Measurements from ENCODE around the gene ATP10A. TPM values are rescaled to one million over a fixed set of nuclear protein-coding genes. Genes with fewer than 3 reads are reported as not detected.

ATP10A gene
- polyA plus RNA-seq, 1 of the 3 experiments (the other 2 are of a cell fraction) = not detected

DNA sequence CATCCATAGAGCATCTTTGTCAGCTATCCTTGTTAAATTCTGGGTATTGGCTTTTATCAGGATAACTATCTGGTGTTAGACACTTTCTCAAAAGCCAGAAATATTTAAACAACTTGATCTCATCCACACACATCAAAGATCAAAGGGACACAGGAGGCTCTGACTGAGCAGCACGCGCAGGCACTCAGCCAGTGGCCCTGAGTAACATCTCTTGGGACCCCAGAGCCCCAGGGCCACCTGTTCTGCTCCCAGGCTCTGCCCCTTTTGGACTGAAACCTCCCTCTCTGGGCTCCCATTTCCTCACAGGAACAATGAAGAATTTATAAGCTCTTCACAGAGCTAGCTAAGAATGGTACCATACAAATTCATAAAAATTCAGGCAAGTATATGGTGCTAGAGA, 16.1 kb downstream of the ATP10A start:
- Histone ChIP-seq H3K27me3 (ENCODE audit: insufficient read depth) (no peaks in the 10 kb centered on the region), H3K9me2 (no peaks in the 10 kb centered on the region), H3K4me2 (no peak overlapping the region), H3K36me3 (replicated peaks in 1 of 2; ENCODE audit: control insufficient read depth in 1 of 2, insufficient read depth in 2 of 2, low read length in 1 of 2) (no peaks in the 10 kb centered on the region), H2AFZ (ENCODE audit: low read depth) (no peak overlapping the region), H3K4me3 (ENCODE audit: low read depth in 2 of 2, low read length in 1 of 2) (no peak overlapping the region), H4K20me1 (ENCODE audit: insufficient read depth) (no peaks in the 10 kb centered on the region), H3K9me3 (no peaks in the 10 kb centered on the region), H3K9ac (no peak overlapping the region), H3K4me1 (ENCODE audit: control insufficient read depth in 1 of 2, insufficient read depth in 2 of 2, low read depth in 1 of 2, low read length in 1 of 2) (peaks cover 5 to 12% of the 10 kb centered on the region in 2 experiments; a peak in 1 of 4 replicates), H3K27ac (ENCODE audit: low read depth in 2 of 2, low read length in 1 of 2) (no peak overlapping the region), H3F3A (replicated peaks; ENCODE audit: insufficient read depth) (no peaks in the 10 kb centered on the region), H3K79me2 (ENCODE audit: insufficient read depth) (no peaks in the 10 kb centered on the region)
- ChIA-PET CTCF (interaction anchor here (1.1 to 2.0 kb wide), 2 partner anchors 21 to 87 kb away, joined by 3 to 6 read pairs; no protein-coding TSS in a partner anchor), POLR2A (interaction anchor here (0.7 kb wide), 1 partner anchor 47 kb away, joined by 3 read pairs; no protein-coding TSS in a partner anchor)
- no peak for TF ChIP-seq RFX5 (IDR thresholded peaks at IDR 0.05; ENCODE audit: low read length)
- TF ChIP-seq EZH2phosphoT487 (IDR thresholded peaks at IDR 0.05; ENCODE audit: borderline replicate concordance, low read depth) = no peak
- TF ChIP-seq, protein P1, sequence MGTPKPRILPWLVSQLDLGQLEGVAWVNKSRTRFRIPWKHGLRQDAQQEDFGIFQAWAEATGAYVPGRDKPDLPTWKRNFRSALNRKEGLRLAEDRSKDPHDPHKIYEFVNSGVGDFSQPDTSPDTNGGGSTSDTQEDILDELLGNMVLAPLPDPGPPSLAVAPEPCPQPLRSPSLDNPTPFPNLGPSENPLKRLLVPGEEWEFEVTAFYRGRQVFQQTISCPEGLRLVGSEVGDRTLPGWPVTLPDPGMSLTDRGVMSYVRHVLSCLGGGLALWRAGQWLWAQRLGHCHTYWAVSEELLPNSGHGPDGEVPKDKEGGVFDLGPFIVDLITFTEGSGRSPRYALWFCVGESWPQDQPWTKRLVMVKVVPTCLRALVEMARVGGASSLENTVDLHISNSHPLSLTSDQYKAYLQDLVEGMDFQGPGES (IDR thresholded peaks at IDR 0.05; ENCODE audit: low read depth, low read length) = no peak
- no peak for TF ChIP-seq POLR2AphosphoS5 (IDR thresholded peaks at IDR 0.05; ENCODE audit: low read depth, low read length)
- TF ChIP-seq NFIC (IDR thresholded peaks at IDR 0.05; ENCODE audit: borderline replicate concordance) = no peak
- no peak for TF ChIP-seq EP300 (IDR thresholded peaks at IDR 0.05; ENCODE audit: borderline replicate concordance in 1 of 2, low read depth in 1 of 2, low read length in 1 of 2)
- TF ChIP-seq YY1 (IDR thresholded peaks at IDR 0.05; ENCODE audit: low read depth) = no peak
- no peak for TF ChIP-seq ELF1 (IDR thresholded peaks at IDR 0.05)
- TF ChIP-seq, protein P2, sequence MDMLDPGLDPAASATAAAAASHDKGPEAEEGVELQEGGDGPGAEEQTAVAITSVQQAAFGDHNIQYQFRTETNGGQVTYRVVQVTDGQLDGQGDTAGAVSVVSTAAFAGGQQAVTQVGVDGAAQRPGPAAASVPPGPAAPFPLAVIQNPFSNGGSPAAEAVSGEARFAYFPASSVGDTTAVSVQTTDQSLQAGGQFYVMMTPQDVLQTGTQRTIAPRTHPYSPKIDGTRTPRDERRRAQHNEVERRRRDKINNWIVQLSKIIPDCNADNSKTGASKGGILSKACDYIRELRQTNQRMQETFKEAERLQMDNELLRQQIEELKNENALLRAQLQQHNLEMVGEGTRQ (IDR thresholded peaks at IDR 0.05; ENCODE audit: borderline replicate concordance, low read depth, low read length) = no peak
- TF ChIP-seq GATA2 (CRISPR knock-in tag; IDR thresholded peaks at IDR 0.05) = no peak
- TF ChIP-seq FOXM1 (IDR thresholded peaks at IDR 0.05; ENCODE audit: low read depth) = no peak
- TF ChIP-seq RXRA (IDR thresholded peaks at IDR 0.05; ENCODE audit: borderline replicate concordance, low read depth) = no peak
- DNase-seq = no peak
- WGBS (ENCODE audit: low lambda C conversion rate) = 17% methylated on average over 1 of the region's 2 CpGs

DNA sequence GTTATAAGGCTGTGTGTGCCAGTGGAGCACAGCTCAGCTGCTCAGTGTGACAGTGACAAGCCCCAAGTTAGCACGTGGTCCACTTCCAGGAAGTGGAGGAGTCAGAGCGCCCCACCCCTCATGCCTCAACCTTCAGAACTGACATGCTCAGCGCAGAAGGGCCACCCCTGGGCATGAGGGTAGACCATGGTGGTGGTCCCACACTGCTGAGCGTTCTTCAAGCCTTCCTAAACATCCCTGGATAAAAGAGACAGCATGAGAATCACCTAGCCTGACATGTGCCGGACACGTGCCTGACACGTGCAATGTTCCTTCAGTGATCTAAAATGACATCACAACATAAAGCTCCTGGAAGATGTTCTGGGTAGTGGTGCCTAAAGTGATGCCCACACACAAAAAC, 16.8 kb downstream of the ATP10A start:
- no peaks in the 10 kb centered on the region for H4K20me1 ChIP-seq (ENCODE audit: insufficient read depth)
- no peak overlapping the region for H3K4me2 ChIP-seq
- no peaks in the 10 kb centered on the region for H3F3A ChIP-seq (replicated peaks; ENCODE audit: insufficient read depth)
- POLR2A ChIA-PET = no interaction called here
- H3K4me3 ChIP-seq (ENCODE audit: low read depth in 2 of 2, low read length in 1 of 2) = no peak overlapping the region
- CTCF ChIA-PET = interaction anchor here (2.0 kb wide), 1 partner anchor 87 kb away, joined by 6 read pairs; no protein-coding TSS in a partner anchor
- DNase-seq = no peak
- H3K36me3 ChIP-seq (replicated peaks in 1 of 2; ENCODE audit: control insufficient read depth in 1 of 2, insufficient read depth in 2 of 2, low read length in 1 of 2) = no peaks in the 10 kb centered on the region
- no peak overlapping the region for H3K27ac ChIP-seq (ENCODE audit: low read depth in 2 of 2, low read length in 1 of 2)
- TF ChIP-seq RXRA (IDR thresholded peaks at IDR 0.05; ENCODE audit: borderline replicate concordance, low read depth) = no peak
- TF ChIP-seq NRF1 (IDR thresholded peaks at IDR 0.05; ENCODE audit: low read depth, low read length) = no peak
- TF ChIP-seq TEAD4 (IDR thresholded peaks at IDR 0.05; ENCODE audit: borderline replicate concordance, insufficient read depth) = no peak
- no peak for TF ChIP-seq ELF1 (IDR thresholded peaks at IDR 0.05)
- TF ChIP-seq, protein P3, sequence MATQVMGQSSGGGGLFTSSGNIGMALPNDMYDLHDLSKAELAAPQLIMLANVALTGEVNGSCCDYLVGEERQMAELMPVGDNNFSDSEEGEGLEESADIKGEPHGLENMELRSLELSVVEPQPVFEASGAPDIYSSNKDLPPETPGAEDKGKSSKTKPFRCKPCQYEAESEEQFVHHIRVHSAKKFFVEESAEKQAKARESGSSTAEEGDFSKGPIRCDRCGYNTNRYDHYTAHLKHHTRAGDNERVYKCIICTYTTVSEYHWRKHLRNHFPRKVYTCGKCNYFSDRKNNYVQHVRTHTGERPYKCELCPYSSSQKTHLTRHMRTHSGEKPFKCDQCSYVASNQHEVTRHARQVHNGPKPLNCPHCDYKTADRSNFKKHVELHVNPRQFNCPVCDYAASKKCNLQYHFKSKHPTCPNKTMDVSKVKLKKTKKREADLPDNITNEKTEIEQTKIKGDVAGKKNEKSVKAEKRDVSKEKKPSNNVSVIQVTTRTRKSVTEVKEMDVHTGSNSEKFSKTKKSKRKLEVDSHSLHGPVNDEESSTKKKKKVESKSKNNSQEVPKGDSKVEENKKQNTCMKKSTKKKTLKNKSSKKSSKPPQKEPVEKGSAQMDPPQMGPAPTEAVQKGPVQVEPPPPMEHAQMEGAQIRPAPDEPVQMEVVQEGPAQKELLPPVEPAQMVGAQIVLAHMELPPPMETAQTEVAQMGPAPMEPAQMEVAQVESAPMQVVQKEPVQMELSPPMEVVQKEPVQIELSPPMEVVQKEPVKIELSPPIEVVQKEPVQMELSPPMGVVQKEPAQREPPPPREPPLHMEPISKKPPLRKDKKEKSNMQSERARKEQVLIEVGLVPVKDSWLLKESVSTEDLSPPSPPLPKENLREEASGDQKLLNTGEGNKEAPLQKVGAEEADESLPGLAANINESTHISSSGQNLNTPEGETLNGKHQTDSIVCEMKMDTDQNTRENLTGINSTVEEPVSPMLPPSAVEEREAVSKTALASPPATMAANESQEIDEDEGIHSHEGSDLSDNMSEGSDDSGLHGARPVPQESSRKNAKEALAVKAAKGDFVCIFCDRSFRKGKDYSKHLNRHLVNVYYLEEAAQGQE (IDR thresholded peaks at IDR 0.05; ENCODE audit: low read depth, low read length) = no peak
- TF ChIP-seq, protein P2 (IDR thresholded peaks at IDR 0.05; ENCODE audit: borderline replicate concordance, low read depth, low read length) = no peak
- TF ChIP-seq, protein P4, sequence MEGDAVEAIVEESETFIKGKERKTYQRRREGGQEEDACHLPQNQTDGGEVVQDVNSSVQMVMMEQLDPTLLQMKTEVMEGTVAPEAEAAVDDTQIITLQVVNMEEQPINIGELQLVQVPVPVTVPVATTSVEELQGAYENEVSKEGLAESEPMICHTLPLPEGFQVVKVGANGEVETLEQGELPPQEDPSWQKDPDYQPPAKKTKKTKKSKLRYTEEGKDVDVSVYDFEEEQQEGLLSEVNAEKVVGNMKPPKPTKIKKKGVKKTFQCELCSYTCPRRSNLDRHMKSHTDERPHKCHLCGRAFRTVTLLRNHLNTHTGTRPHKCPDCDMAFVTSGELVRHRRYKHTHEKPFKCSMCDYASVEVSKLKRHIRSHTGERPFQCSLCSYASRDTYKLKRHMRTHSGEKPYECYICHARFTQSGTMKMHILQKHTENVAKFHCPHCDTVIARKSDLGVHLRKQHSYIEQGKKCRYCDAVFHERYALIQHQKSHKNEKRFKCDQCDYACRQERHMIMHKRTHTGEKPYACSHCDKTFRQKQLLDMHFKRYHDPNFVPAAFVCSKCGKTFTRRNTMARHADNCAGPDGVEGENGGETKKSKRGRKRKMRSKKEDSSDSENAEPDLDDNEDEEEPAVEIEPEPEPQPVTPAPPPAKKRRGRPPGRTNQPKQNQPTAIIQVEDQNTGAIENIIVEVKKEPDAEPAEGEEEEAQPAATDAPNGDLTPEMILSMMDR (IDR thresholded peaks at IDR 0.05) = no peak
- TF ChIP-seq FOXJ3 (CRISPR knock-in tag; IDR thresholded peaks at IDR 0.05) = no peak
- no peak for TF ChIP-seq NFIC (IDR thresholded peaks at IDR 0.05; ENCODE audit: borderline replicate concordance)
- TF ChIP-seq EZH2phosphoT487 (IDR thresholded peaks at IDR 0.05; ENCODE audit: borderline replicate concordance, low read depth) = no peak
- no peak for TF ChIP-seq FOXM1 (IDR thresholded peaks at IDR 0.05; ENCODE audit: low read depth)
- no peak for TF ChIP-seq RFX5 (IDR thresholded peaks at IDR 0.05; ENCODE audit: low read length)
- TF ChIP-seq FOSL2 (IDR thresholded peaks at IDR 0.05; ENCODE audit: borderline replicate concordance, low read depth) = no peak
- H3K79me2 ChIP-seq (ENCODE audit: insufficient read depth) = no peaks in the 10 kb centered on the region
- WGBS (ENCODE audit: low lambda C conversion rate) = 53% methylated on average over 6 of the region's 7 CpGs
- H3K9me2 ChIP-seq = no peaks in the 10 kb centered on the region
- H3K27me3 ChIP-seq (ENCODE audit: insufficient read depth) = no peaks in the 10 kb centered on the region
- H2AFZ ChIP-seq (ENCODE audit: low read depth) = no peak overlapping the region
- no peaks in the 10 kb centered on the region for H3K9me3 ChIP-seq
- peaks cover 5 to 12% of the 10 kb centered on the region in 2 experiments; a peak in 1 of 4 replicates for H3K4me1 ChIP-seq (ENCODE audit: control insufficient read depth in 1 of 2, insufficient read depth in 2 of 2, low read depth in 1 of 2, low read length in 1 of 2)
- H3K9ac ChIP-seq = no peak overlapping the region
